ENCODE data around the gene SLC35G2.

SLC35G2 gene

DNA sequence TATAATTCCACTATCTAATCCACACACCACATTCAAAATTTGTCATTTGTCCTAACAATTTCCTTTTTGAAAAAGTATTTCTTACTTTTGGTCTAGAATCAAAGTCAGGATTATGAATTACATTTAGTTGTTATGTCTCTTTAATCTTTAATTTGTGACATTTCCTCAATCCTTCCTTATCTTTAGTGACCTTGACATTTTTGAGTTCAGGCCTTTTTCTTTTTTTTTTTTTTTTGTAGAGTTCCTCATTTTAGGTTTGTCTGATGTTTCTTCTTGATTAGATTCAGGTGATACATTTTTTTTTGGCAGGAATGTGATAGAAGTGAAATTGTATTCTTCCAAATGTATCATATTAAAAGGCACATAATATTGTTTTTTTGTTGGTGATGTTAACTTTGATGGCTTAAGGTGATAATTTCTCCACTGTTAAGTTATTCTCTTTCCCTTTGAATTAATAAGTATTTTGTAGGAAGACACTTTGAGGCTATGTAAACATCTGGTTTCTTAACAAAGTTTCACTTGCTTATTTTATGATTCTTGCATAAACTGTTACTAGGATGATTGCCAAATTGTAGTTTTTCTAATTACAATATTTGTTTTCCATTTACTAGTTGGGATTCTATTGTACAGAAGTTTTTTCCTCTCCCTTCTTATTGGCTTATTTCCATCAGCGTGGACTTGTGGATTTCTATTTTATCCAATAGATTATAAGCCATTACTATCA lies 16.3 kb downstream of the SLC35G2 start:
- no peaks in the 10 kb centered on the region for H3K36me3 ChIP-seq (ENCODE audit: control insufficient read depth in 2 of 2, insufficient read depth in 2 of 2, low read length in 2 of 2)
- H3K4me1 ChIP-seq (ENCODE audit: control insufficient read depth, insufficient read depth, low read length): peaks cover 27% of the 10 kb centered on the region
- H3K9ac ChIP-seq (ENCODE audit: low read length in 2 of 2): no peak overlapping the region
- H3K9me3 ChIP-seq (ENCODE audit: control insufficient read depth in 2 of 2, low read length in 2 of 2): no peaks in the 10 kb centered on the region
- no peak overlapping the region for H3K4me3 ChIP-seq (ENCODE audit: low read length in 2 of 2)
- no peak overlapping the region for H3K27ac ChIP-seq (ENCODE audit: low read length)
- H3K27me3 ChIP-seq (ENCODE audit: control insufficient read depth in 1 of 2, insufficient read depth in 2 of 2, low read length in 2 of 2): no peaks in the 10 kb centered on the region

DNA sequence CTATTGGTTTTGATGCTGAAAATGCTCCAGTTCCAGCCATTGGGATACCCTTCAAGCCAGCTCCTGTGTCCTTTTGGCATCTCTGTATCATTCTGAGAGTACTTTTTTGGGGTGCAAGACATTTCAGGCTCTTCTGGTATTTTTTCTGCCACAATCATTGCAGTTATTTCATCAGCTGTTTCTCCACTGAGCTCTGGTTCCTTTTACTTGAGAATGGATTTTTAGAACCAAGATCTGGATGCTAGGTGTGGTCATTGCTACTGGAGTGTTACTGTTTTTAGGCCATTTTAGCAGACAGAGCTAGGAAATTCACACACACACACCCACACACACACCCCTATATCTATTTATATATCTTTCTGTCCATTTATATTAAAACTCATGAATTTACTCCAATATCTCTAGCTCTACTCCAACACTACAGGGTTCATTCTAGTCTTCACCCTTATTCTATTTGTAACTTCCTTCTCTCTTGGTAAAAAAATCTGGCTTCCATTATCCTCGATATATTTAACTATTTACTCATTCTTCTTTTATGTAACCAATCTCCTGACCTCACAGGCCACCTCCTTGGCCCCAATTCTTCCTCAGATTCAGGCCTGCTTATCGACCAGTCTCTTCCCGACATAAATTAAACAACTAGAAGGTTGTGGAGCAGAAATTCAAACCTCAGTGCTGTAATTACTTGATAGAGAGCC lies 17.0 kb downstream of the SLC35G2 start:
- peak overlapping the region; percentile 55 for H3K27ac ChIP-seq (ENCODE audit: low read length)
- no peak overlapping the region for H3K9ac ChIP-seq (ENCODE audit: low read length in 2 of 2)
- H3K36me3 ChIP-seq (ENCODE audit: control insufficient read depth in 2 of 2, insufficient read depth in 2 of 2, low read length in 2 of 2): no peaks in the 10 kb centered on the region
- H3K27me3 ChIP-seq (ENCODE audit: control insufficient read depth in 1 of 2, insufficient read depth in 2 of 2, low read length in 2 of 2): no peaks in the 10 kb centered on the region
- peaks cover 27% of the 10 kb centered on the region for H3K4me1 ChIP-seq (ENCODE audit: control insufficient read depth, insufficient read depth, low read length)
- no peaks in the 10 kb centered on the region for H3K9me3 ChIP-seq (ENCODE audit: control insufficient read depth in 2 of 2, low read length in 2 of 2)
- H3K4me3 ChIP-seq (ENCODE audit: low read length in 2 of 2): no peak overlapping the region

DNA sequence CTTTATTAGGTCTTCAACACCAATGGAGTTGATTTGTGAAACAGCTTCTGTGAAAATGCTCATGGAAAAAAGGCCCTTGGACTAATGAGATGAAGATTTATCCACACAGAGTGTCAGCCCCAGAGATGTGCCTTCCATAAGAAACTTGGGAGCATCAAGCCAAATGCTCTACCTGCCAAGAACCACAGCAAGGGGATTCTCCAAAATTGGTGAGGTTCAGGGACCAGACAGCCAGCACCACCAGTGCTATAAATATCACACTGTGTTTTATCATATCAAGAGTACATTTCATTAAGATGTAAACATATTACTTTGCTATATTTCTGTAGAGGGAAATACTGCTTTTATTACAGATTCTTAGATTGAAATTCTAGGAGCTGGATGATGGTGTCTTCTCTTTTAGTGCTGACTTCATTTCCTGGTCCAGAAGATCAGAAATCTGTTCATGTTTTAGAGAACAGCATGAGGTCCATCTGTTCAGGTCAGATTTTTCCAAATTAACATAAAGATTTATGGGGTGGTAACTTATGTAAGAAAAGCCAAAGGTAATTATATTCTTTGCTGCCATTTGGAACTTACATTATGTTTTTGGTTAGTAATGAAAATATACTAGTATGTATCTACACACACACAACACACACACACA lies 17.7 kb downstream of the SLC35G2 start:
- H3K36me3 ChIP-seq (ENCODE audit: control insufficient read depth in 2 of 2, insufficient read depth in 2 of 2, low read length in 2 of 2): no peaks in the 10 kb centered on the region
- H3K9me3 ChIP-seq (ENCODE audit: control insufficient read depth in 2 of 2, low read length in 2 of 2): no peaks in the 10 kb centered on the region
- H3K4me3 ChIP-seq (ENCODE audit: low read length in 2 of 2): no peak overlapping the region
- no peaks in the 10 kb centered on the region for H3K27me3 ChIP-seq (ENCODE audit: control insufficient read depth in 1 of 2, insufficient read depth in 2 of 2, low read length in 2 of 2)
- peaks cover 27% of the 10 kb centered on the region for H3K4me1 ChIP-seq (ENCODE audit: control insufficient read depth, insufficient read depth, low read length)
- no peak overlapping the region for H3K9ac ChIP-seq (ENCODE audit: low read length in 2 of 2)
- H3K27ac ChIP-seq (ENCODE audit: low read length): peak overlapping the region; percentile 55

GRCh38 chr3:136838641-136839555 lies 20.0 kb downstream of the SLC35G2 start:
- peak overlapping the region; percentile 31 for H3K27ac ChIP-seq (ENCODE audit: low read length)
- H3K36me3 ChIP-seq (ENCODE audit: control insufficient read depth in 2 of 2, insufficient read depth in 2 of 2, low read length in 2 of 2): no peaks in the 10 kb centered on the region
- H3K27me3 ChIP-seq (ENCODE audit: control insufficient read depth in 1 of 2, insufficient read depth in 2 of 2, low read length in 2 of 2): no peaks in the 10 kb centered on the region

GRCh38 chr3:136839556-136839931 lies 20.6 kb downstream of the SLC35G2 start:
- Histone ChIP-seq H3K27ac (ENCODE audit: low read length) (no peak overlapping the region), H3K9ac (ENCODE audit: low read length in 2 of 2) (no peak overlapping the region)

More at GRCh38 chr3:136838641-136839555, 20.0 kb downstream of the SLC35G2 start:
- no peak overlapping the region for H3K4me3 ChIP-seq (ENCODE audit: low read length in 2 of 2)
- H3K9me3 ChIP-seq (ENCODE audit: control insufficient read depth in 2 of 2, low read length in 2 of 2): no peaks in the 10 kb centered on the region
- peaks cover 27% of the 10 kb centered on the region for H3K4me1 ChIP-seq (ENCODE audit: control insufficient read depth, insufficient read depth, low read length)
- H3K9ac ChIP-seq (ENCODE audit: low read length in 2 of 2): no peak overlapping the region

GRCh38 chr3:136840252-136840651 lies 21.3 kb downstream of the SLC35G2 start:
- Histone ChIP-seq H3K4me1 (ENCODE audit: control insufficient read depth, insufficient read depth, low read length) (peaks cover 27% of the 10 kb centered on the region), H3K36me3 (ENCODE audit: control insufficient read depth in 2 of 2, insufficient read depth in 2 of 2, low read length in 2 of 2) (no peaks in the 10 kb centered on the region), H3K9me3 (ENCODE audit: control insufficient read depth in 2 of 2, low read length in 2 of 2) (no peaks in the 10 kb centered on the region), H3K4me3 (ENCODE audit: low read length in 2 of 2) (no peak overlapping the region), H3K9ac (ENCODE audit: low read length in 2 of 2) (no peak overlapping the region), H3K27me3 (ENCODE audit: control insufficient read depth in 1 of 2, insufficient read depth in 2 of 2, low read length in 2 of 2) (no peaks in the 10 kb centered on the region), H3K27ac (ENCODE audit: low read length) (no peak overlapping the region)

More at GRCh38 chr3:136839556-136839931, 20.6 kb downstream of the SLC35G2 start:
- peaks cover 27% of the 10 kb centered on the region for H3K4me1 ChIP-seq (ENCODE audit: control insufficient read depth, insufficient read depth, low read length)
- no peaks in the 10 kb centered on the region for H3K36me3 ChIP-seq (ENCODE audit: control insufficient read depth in 2 of 2, insufficient read depth in 2 of 2, low read length in 2 of 2)
- H3K27me3 ChIP-seq (ENCODE audit: control insufficient read depth in 1 of 2, insufficient read depth in 2 of 2, low read length in 2 of 2): no peaks in the 10 kb centered on the region
- H3K4me3 ChIP-seq (ENCODE audit: low read length in 2 of 2): no peak overlapping the region
- H3K9me3 ChIP-seq (ENCODE audit: control insufficient read depth in 2 of 2, low read length in 2 of 2): no peaks in the 10 kb centered on the region

- no peak overlapping the region for H3K27ac ChIP-seq (ENCODE audit: low read length)
Observed at GRCh38 chr3:136842294-136842693, 23.4 kb downstream of the SLC35G2 start.

GRCh38 chr3:136844724-136845123 lies 25.8 kb downstream of the SLC35G2 start:
- Histone ChIP-seq H3K9me3 (ENCODE audit: control insufficient read depth in 2 of 2, low read length in 2 of 2) (no peaks in the 10 kb centered on the region), H3K27me3 (ENCODE audit: control insufficient read depth in 1 of 2, insufficient read depth in 2 of 2, low read length in 2 of 2) (no peaks in the 10 kb centered on the region), H3K27ac (ENCODE audit: low read length) (no peak overlapping the region), H3K36me3 (ENCODE audit: control insufficient read depth in 2 of 2, insufficient read depth in 2 of 2, low read length in 2 of 2) (no peaks in the 10 kb centered on the region), H3K4me1 (ENCODE audit: control insufficient read depth, insufficient read depth, low read length) (peaks cover 3% of the 10 kb centered on the region), H3K9ac (ENCODE audit: low read length in 2 of 2) (no peak overlapping the region), H3K4me3 (ENCODE audit: low read length in 2 of 2) (no peak overlapping the region)

More at GRCh38 chr3:136842294-136842693, 23.4 kb downstream of the SLC35G2 start:
- Histone ChIP-seq H3K9me3 (ENCODE audit: control insufficient read depth in 2 of 2, low read length in 2 of 2) (no peaks in the 10 kb centered on the region), H3K9ac (ENCODE audit: low read length in 2 of 2) (no peak overlapping the region), H3K4me1 (ENCODE audit: control insufficient read depth, insufficient read depth, low read length) (peaks cover 14% of the 10 kb centered on the region), H3K36me3 (ENCODE audit: control insufficient read depth in 2 of 2, insufficient read depth in 2 of 2, low read length in 2 of 2) (no peaks in the 10 kb centered on the region), H3K27me3 (ENCODE audit: control insufficient read depth in 1 of 2, insufficient read depth in 2 of 2, low read length in 2 of 2) (no peaks in the 10 kb centered on the region), H3K4me3 (ENCODE audit: low read length in 2 of 2) (no peak overlapping the region)

GRCh38 chr3:136852180-136852579 lies 33.3 kb downstream of the SLC35G2 start:
- H3K27me3 ChIP-seq (ENCODE audit: control insufficient read depth in 1 of 2, insufficient read depth in 2 of 2, low read length in 2 of 2): no peaks in the 10 kb centered on the region
- no peak overlapping the region for H3K27ac ChIP-seq (ENCODE audit: low read length)
- no peaks in the 10 kb centered on the region for H3K36me3 ChIP-seq (ENCODE audit: control insufficient read depth in 2 of 2, insufficient read depth in 2 of 2, low read length in 2 of 2)
- H3K4me3 ChIP-seq (ENCODE audit: low read length in 2 of 2): no peak overlapping the region
- H3K9ac ChIP-seq (ENCODE audit: low read length in 2 of 2): no peak overlapping the region
- H3K4me1 ChIP-seq (ENCODE audit: control insufficient read depth, insufficient read depth, low read length): no peaks in the 10 kb centered on the region
- H3K9me3 ChIP-seq (ENCODE audit: control insufficient read depth in 2 of 2, low read length in 2 of 2): no peaks in the 10 kb centered on the region

GRCh38 chr3:136856665-136857064 lies 37.7 kb downstream of the SLC35G2 start:
- no peaks in the 10 kb centered on the region for H3K27me3 ChIP-seq (ENCODE audit: control insufficient read depth in 1 of 2, insufficient read depth in 2 of 2, low read length in 2 of 2)
- no peaks in the 10 kb centered on the region for H3K36me3 ChIP-seq (ENCODE audit: control insufficient read depth in 2 of 2, insufficient read depth in 2 of 2, low read length in 2 of 2)
- no peak overlapping the region for H3K27ac ChIP-seq (ENCODE audit: low read length)
- no peaks in the 10 kb centered on the region for H3K9me3 ChIP-seq (ENCODE audit: control insufficient read depth in 2 of 2, low read length in 2 of 2)
- peaks cover 6% of the 10 kb centered on the region for H3K4me1 ChIP-seq (ENCODE audit: control insufficient read depth, insufficient read depth, low read length)
- no peak overlapping the region for H3K4me3 ChIP-seq (ENCODE audit: low read length in 2 of 2)
- H3K9ac ChIP-seq (ENCODE audit: low read length in 2 of 2): no peak overlapping the region
